HepG2 (cell line): Measurements from ENCODE around the gene HDAC5. TPM values are rescaled to one million over a fixed set of nuclear protein-coding genes. Genes with fewer than 3 reads are reported as not detected.

Experiments used
- ATF4 ChIP-seq, 2 experiments: fragments of 450-650 bp in 1 of 2; sonication (generic) in 1 of 2; formaldehyde crosslinking; IDR thresholded peaks; 2 replicates each; pipeline versions ENCODE4 v1.5.0 to v1.8.0; 2020 to 2022; ENCODE audit warnings: mild to moderate bottlenecking in 1 of 2, missing genetic modification reagents in 1 of 2
- ATM ChIP-seq: fragments of 450-650 bp; IDR thresholded peaks from 2 replicates; pipeline ENCODE4 v1.7.1; 2017; ENCODE audit warnings: mild to moderate bottlenecking, borderline replicate concordance
- BCL3 ChIP-seq: sonication (generic); formaldehyde crosslinking; IDR thresholded peaks from 2 replicates; pipeline ENCODE4 v1.5.1; 2020; ENCODE audit warnings: mild to moderate bottlenecking, missing genetic modification reagents, moderate library complexity
- CEBPG ChIP-seq: IDR thresholded peaks from 2 replicates; pipeline ENCODE4 v1.6.1; 2016
- DR1 ChIP-seq: sonication (generic); formaldehyde crosslinking; IDR thresholded peaks from 2 replicates; pipeline ENCODE4 v1.8.0; 2021; ENCODE audit warnings: mild to moderate bottlenecking, missing genetic modification reagents, inconsistent platforms
- MLX ChIP-seq: IDR thresholded peaks from 2 replicates; pipeline ENCODE4 v1.6.1; 2016
- NFIC ChIP-seq: IDR thresholded peaks from 2 replicates; pipeline ENCODE4 v1.6.1; 2012; ENCODE audit warnings: mild to moderate bottlenecking, low read length, inconsistent platforms
- NR2C2 ChIP-seq: sonication (generic); formaldehyde crosslinking; IDR thresholded peaks from 2 replicates; pipeline ENCODE4 v1.4.0; 2020; ENCODE audit warnings: missing genetic modification reagents, mild to moderate bottlenecking, moderate library complexity, borderline replicate concordance
- RXRB ChIP-seq: IDR thresholded peaks from 2 replicates; pipeline ENCODE4 v1.6.1; 2016; ENCODE audit warnings: borderline replicate concordance, missing genetic modification reagents, missing compliant biosample characterization
- TCF12 ChIP-seq, 2 experiments: fragments of 450-650 bp in 1 of 2; sonication (generic) in 1 of 2; formaldehyde crosslinking in 1 of 2; IDR thresholded peaks; 2 replicates each; pipeline versions ENCODE4 v1.6.1 to v1.8.0; 2017 to 2022; ENCODE audit warnings: antibody characterized with exemption in 1 of 2, mild to moderate bottlenecking in 1 of 2, missing genetic modification reagents in 1 of 2, moderate library complexity in 1 of 2
- TCF7 ChIP-seq: sonication (generic); IDR thresholded peaks from 2 replicates; pipeline ENCODE4 v1.6.1; 2016; ENCODE audit warnings: antibody characterized with exemption, low read depth
- TOE1 ChIP-seq: sonication (generic); formaldehyde crosslinking; IDR thresholded peaks from 2 replicates; pipeline ENCODE4 v1.4.0; 2020; ENCODE audit warnings: mild to moderate bottlenecking, missing genetic modification reagents
- ZMYM2 ChIP-seq: sonication (generic); formaldehyde crosslinking; IDR thresholded peaks from 2 replicates; pipeline ENCODE4 v1.8.0; 2022; ENCODE audit warnings: mild to moderate bottlenecking, missing genetic modification reagents
- ZNF362 ChIP-seq: sonication (generic); formaldehyde crosslinking; IDR thresholded peaks from 2 replicates; pipeline ENCODE4 v1.4.0; 2020; ENCODE audit warnings: missing genetic modification reagents, mild to moderate bottlenecking, borderline replicate concordance
- ZNF512B ChIP-seq: sonication (generic); formaldehyde crosslinking; IDR thresholded peaks from 2 replicates; pipeline ENCODE4 v1.5.1; 2020; ENCODE audit warnings: missing genetic modification reagents, mild to moderate bottlenecking, borderline replicate concordance
- ZNF589 ChIP-seq: sonication (generic); formaldehyde crosslinking; conservative IDR thresholded peaks from 2 replicates; pipeline ENCODE4 v1.8.0; 2022; ENCODE audit warnings: mild to moderate bottlenecking, moderate library complexity, missing genetic modification reagents
- ZSCAN31 ChIP-seq: sonication (generic); formaldehyde crosslinking; IDR thresholded peaks from 2 replicates; pipeline ENCODE4 v1.5.0; 2020; ENCODE audit warnings: low read depth, mild to moderate bottlenecking, missing genetic modification reagents
- ZSCAN5A ChIP-seq: sonication (generic); formaldehyde crosslinking; IDR thresholded peaks from 2 replicates; pipeline ENCODE4 v1.8.0; 2022; ENCODE audit warnings: mild to moderate bottlenecking, missing genetic modification reagents, borderline replicate concordance
- polyA plus RNA-seq, 8 experiments: library from polyadenylated mRNA; depleted of rRNA in 3 of 8; stranded (reverse) in 7 of 8; unstranded in 1 of 8; fragments of >200 nt; fragmentation: Illumina TruSeq in 4 of 8; extraction: Trizol in 4 of 8; gene quantifications; 2 replicates each; pipeline versions ENCODE4 v1.2.1 to v1.2.3, GENCODE V29; 2011 to 2016; ENCODE audit warnings: low read depth in 4 of 8, missing spikeins in 1 of 8, mixed read lengths in 1 of 8; ENCODE audit not compliant: insufficient read depth in 1 of 8
- total RNA-seq, 5 experiments: library from RNA; depleted of rRNA; stranded (reverse); fragments of >200 nt; fragmentation: Illumina TruSeq; extraction: Trizol; gene quantifications; 2 replicates each; pipeline ENCODE4 v1.2.3, GENCODE V29; 2016; ENCODE audit warnings: low read depth in 1 of 5

Gene HDAC5
- total and polyA plus RNA-seq, 2 of the 13 experiments (the other 11 are each of a cell fraction or from before 2014, with no cell fraction given), result 46.4 to 85.4 TPM

- TF ChIP-seq ZSCAN5A (CRISPR knock-in tag) (no peak), MLX (CRISPR knock-in tag) (0 out of 2 replicates have a peak, but pooled peaks have one; percentile 38), ATM (no peak), ZNF512B (CRISPR knock-in tag) (peak; percentile 85), BCL3 (CRISPR knock-in tag) (peak; percentile 75), RXRB (CRISPR knock-in tag) (peak; percentile 93), ZNF362 (peak; percentile 100), ZMYM2 (CRISPR knock-in tag) (peak; percentile 35; the same call in 1 of the 2 replicates), TOE1 (peak; percentile 80; the same call in 1 of the 2 replicates), ZSCAN31 (CRISPR knock-in tag) (no peak), TCF7 (peak; percentile 52; the same call in 1 of the 2 replicates), CEBPG (peak; percentile 42), DR1 (CRISPR knock-in tag) (no peak), ZNF589 (CRISPR knock-in tag) (0 out of 2 replicates have a peak, but pooled peaks have one; percentile 60), TCF12 (IDR thresholded peaks at IDR 0.05) (no peak), TCF12 (CRISPR knock-in tag; IDR thresholded peaks at IDR 0.05) (no peak; the same call in 1 of the 2 replicates), NFIC (peak; percentile 86), ATF4 (CRISPR knock-in tag; IDR thresholded peaks at IDR 0.05) (peak in 1 of 2 experiments; percentile 49; a peak in 1 of 4 replicates), NR2C2 (CRISPR knock-in tag) (peak; percentile 79)
Measured at GRCh38 chr17:44108440-44109311, 14.8 kb downstream of the HDAC5 start (continued).
